HG03108 (cell line): ENCODE data around the gene MNT.

Source experiments
- ATAC-seq: cut with Tn5 transposase; IDR thresholded peaks from one replicate; pipeline ENCODE4 v1.9.1; 2021; ENCODE audit warnings: moderate library complexity; ENCODE audit not compliant: unreplicated experiment

Gene MNT

DNA sequence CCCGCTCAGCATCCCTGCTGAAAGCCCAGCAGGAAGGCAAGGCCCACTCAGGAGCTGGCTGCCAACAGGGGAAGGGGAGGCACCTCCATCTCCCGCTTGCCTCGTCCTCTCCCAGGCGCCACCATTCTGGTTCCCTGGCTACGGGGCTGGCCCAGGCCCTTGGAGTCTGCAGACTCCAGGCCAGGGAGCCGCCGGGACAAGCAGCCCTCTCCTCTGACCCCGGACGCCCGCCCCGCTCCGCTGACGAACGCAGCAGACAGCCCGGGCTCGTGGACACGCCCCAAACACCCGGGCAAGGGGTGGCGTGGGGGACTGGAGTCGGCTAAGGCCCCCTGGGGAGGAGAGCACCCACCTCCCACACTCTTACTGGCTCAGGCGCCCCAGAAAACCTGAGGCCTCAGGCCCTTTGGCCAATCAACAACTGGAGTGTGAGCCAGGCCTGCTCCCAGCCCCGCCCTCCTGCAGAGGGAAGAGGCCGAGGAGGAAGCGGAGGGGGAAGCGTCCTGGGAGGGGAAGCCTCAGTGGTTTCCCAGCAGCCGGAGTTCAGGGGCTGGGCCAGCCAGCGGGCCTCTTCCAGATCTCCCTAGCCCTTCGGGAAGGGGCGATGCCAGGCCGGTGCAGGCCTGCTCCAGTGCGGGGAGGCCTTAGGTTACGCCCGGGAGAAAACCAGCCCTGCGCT is 4.2 kb downstream of the MNT start:
- ATAC-seq = peak; percentile 13

DNA sequence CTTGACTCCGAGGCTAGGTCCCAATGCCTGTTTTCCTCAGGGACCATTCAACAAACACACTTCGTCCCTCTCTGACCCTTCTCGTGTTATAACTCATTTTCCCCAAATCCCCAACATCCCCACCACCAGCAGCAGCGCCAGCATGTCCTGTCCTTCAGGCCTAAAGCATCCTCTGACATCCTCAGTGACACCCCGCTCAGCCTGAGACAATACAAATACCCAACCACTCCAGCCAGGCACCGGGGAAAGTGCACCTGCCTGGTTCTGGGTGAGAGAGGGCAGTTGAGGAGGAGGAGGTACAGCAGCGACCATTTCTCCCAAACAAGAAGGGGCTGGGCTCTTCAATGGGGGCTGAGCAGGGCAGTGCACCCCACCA is 4.7 kb downstream of the MNT start:
- ATAC-seq = no peak

DNA sequence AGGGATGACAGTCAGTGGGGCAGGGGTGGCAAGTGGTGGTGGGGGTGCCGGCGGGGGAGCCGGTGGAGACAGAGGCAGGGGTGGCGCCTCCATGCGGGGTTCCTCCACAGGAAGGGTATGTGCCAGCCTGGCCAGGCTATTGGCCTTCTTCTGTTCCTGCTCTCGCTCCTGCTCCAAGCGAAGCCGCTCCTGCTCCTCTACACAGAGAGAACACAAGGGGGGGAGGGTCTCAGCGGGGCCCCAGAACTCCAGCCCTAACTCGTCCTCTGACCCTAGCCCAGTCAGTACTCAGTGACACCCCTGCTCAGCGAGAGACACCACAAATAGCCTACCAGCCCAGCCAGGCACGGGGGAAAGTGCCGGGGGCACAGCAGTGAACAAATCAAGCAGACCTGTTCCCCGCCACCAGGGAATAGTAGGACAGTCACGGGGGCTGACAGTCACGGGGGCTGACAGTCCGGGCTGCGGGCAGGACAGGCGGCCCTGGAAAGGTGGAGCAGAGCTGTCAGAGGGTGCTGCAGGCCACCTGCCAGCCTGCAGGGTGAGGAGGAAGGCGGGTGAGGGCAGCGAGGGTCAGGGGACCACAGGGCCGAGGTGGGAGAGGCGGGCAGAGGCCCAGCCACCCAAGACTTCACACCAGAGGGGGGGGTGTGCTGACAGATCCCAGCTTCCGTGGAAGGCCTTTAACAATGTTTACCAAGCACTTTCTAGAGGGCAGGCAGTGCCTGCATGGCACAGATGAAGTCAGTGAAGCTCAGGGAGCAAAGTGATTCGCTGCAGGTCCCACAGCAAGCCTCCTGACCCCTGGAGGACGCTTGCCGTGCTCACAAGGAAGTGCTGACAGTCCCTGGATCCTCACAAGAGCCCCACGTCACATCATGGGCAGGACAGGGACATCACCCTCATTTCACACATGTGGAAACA is 5.3 kb downstream of the MNT start:
- ATAC-seq = no peak

DNA sequence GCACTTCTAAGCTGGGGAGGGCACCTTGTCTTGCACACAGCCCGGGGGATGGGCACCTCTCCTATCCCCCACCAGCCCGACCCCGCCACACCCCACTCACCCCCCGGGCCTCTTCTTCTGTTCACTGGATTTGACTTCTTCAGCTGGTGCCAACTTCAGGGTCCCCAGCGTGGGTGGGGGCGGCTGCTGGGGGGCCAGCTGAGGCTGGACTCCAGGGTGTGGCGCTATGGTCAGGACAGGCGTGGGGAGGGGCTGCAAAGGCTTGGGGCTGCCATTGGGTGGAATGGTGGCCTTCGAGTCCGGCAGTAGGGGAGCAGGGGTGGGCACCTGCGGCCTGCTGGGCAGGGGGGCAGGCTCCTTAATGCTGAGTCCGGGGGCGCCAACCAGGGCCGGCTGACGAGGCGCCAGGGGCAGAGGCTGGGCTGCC is 6.1 kb downstream of the MNT start:
- no peak for ATAC-seq

DNA sequence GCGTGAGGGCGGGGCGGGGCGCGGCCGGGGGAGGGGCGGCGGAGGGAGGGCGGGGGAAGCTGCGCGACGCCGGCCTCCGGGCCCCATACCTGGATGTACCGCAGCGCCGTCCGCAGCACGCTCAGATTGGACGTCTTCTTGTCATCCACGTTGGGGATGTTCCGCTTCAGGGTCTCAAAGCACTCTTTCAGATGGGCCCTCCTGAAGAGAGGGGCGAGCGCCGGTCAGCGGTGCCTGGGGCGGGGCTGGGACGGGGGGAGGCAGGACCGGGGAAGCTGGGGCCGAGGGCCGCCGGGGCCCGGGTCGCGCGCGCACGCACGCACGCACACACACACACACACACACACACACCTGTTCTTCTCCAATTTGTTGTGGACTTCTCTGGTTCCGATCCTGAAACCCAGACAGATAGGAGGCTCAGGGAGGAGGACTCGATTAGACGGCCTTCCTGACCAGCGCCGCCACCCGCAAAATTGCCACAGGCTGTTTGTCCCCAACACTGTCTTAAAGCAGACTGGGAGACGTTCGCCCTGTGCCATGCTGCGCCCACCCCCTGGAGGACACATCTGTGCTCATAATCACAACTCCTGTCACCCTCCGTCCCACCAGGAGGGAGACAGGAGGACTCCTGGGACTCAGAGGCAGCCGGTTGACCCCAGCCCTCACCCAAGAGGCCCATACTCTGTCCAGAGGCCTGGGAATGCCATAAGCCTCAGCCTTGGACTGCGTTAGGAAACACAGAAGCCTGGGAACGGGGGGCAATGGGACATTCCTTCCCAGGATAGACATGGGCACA is 6.7 kb downstream of the MNT start:
- no peak for ATAC-seq

DNA sequence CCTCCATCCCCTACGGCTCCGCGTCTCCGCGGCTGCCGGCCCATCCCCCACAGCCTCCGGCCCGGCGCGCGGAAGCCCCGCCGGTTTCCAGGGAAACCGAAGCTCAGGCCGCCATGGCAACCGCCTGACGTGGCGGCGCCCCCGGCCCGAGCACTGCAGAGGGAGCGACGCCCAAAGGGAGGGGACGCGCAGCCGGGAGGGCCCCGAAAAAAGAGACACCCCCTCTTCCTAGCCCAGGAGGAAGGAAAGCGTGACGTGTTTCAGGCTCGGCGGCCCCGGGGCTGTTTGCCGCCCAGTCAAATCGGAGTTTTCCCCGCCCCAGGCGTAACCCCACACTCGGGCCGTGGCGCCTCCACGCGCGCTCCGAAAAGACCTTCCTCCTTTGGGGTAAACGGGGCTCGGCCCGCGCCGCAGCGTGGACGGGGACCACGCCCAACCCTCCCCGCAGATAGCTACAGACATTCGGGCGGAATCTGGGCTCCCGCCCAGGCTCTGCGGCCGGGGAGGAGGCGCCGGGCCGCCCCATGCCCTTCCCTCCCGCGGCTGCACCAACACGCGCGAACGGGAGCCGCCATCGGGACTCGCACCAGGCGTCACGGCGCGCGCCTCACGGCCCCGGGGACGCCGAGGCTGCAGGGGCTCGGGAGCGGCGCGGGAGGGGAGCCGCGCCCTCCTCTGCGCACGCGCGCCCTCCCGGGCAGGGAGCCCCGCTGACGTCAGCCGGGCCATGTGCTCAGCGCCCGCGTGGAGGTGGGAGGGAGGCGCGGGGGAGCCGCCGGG is 7.5 kb downstream of the MNT start:
- ATAC-seq = peak; percentile 22

DNA sequence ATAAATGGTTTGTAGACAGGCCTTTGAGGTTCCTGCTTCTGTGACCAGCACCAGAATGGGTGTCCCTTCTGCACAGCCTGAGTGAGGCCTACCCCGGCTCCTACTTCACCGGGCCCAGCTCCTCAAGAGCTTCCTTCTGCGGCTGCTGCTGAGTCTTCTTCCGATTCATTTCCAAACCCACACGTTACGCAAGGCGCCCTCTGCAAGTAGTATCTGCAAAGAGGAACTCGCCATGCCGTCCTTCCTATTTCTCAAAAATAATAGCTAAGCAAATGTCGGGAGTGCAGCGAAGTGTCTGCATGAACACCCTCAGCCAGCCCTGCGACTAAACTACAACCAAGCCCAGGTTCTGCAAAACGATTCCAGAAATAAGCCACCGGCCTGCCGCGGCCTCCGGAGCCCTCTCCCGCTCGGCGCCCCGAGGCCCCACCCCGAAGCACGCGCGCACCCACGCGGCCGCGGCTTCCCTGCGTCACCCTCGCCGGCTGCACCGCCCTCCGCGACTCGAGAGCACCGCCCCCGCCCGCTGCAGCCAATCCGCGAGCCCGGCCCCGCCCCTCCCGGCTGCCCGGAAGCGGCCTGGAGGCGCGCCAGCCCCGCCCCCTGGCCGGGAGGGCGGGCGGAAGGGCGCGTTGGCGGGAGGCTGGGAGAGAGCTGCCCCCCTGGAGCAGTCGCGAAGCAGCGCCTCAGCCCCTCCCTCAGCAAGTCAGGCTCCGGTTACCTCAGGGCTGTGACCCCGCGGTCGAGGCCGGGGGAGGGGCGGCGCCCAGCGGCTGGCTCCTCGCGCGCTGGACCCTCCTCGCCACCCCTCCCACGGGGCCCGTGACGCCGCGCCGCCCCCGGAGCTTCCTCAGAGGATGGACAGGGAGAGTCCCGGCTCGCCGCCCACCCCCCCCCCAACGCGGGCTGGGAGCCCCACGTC is 8.3 kb downstream of the MNT start:
- ATAC-seq = peak; percentile 45

DNA sequence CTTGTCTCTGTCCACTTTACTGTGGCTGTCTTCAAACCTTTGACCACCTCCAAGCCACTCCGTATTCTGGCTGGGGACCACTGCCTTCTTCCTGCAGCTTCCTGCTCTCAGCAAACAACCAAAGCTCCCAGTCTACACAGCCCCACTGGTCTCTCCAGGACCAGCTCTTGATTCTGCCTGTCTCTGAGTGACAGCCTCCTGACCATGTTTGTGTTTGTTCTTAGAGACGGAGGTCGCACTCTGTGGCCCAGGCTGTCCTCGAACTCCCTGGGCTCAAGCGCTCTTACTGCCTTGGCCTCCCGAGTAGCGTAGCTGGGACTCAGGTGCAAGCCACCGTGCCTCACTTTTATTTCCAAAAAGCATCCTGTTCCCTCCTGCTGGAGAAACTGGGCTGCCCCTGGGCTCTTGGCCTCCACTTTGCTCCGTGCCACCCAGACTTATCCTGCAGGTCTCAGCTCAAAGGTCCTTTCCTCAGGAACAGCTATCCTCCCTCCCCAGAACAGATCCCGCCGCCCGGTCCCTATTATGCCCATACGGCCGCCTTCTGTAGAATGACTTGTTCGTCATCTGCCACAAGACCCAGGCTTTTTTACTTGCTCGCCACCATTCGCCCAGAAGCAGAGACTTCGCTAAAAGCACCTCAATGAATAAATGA is 9.1 kb downstream of the MNT start:
- ATAC-seq = no peak

DNA sequence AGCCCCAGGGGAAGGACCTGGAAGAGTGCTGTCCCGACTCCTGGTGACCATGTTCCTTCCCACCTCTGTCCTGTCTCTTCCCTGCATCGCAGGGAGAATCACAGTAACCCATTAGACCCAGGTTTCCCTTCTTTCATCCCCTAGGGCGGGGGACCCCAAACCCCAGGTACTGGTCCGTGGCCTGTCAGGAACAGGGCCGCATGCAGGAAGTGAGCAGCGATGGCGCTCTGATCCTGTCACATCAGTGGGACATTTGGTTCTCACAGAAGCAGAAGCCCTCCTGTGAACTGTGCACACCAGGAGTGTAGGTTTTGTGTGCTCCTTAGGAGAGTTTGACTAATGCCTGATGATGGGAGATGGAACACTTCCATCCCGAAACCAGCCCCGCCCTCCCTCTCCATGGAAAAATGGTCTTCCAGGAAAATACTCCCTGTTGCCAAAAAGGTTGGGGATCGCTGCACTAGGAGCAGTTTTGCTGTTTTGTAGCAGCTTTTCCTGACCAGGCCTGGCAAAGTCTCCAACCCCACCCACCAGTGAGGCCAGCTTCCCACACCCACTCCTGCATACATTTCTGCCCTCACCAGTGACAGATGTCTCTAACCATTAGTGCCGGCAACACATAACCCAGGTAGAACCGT is 10.5 kb downstream of the MNT start:
- no peak for ATAC-seq

DNA sequence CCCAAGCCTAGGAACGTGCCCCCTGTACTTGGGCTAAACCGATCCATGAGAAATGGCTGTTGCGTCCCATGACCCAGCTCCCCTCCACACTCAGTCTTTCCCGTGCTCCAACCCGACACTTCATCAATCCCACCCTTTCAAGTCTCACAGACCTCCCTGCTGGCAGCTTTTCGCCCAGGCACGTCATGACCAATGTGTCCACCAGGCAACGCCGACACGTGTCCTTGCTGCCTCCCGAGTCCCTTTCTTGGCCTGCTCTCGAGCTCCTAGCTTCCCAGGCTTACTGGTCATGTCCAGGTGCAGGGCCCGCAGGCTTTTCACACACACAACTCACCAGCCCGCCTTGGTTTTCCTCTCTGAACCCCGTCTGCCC is 12.2 kb downstream of the MNT start:
- no peak for ATAC-seq

DNA sequence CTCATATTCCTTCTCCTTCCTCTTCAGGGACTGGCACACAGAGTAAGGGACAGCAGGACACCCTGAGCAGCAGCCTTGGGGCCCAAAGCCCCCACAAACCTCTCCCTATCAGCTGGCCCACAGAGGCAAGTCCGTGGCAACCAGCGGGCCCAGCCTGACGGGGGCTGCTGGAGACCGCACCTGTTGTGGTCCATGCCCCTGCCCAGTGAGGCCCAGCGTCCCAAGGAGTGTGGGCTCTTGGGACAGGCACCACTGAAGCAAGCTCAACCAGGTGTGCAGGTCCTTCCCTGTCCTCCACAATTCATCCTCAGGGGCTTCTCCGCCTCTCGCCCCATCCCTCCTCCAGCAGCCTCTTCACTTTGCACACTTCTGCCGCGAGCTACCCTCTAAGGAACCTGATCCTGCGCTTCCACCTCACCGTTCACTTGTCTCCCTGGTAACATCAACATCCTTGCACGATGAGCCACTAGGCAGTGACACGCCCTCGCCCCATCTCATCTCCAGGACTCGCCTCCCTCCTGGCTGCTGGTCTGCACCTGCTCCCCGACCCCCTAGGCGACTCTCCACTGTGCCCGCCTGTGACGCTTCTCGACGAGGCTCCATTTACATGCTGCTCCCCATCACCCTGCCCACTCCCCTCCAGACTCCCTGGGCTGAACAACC is 12.7 kb downstream of the MNT start:
- ATAC-seq = no peak

DNA sequence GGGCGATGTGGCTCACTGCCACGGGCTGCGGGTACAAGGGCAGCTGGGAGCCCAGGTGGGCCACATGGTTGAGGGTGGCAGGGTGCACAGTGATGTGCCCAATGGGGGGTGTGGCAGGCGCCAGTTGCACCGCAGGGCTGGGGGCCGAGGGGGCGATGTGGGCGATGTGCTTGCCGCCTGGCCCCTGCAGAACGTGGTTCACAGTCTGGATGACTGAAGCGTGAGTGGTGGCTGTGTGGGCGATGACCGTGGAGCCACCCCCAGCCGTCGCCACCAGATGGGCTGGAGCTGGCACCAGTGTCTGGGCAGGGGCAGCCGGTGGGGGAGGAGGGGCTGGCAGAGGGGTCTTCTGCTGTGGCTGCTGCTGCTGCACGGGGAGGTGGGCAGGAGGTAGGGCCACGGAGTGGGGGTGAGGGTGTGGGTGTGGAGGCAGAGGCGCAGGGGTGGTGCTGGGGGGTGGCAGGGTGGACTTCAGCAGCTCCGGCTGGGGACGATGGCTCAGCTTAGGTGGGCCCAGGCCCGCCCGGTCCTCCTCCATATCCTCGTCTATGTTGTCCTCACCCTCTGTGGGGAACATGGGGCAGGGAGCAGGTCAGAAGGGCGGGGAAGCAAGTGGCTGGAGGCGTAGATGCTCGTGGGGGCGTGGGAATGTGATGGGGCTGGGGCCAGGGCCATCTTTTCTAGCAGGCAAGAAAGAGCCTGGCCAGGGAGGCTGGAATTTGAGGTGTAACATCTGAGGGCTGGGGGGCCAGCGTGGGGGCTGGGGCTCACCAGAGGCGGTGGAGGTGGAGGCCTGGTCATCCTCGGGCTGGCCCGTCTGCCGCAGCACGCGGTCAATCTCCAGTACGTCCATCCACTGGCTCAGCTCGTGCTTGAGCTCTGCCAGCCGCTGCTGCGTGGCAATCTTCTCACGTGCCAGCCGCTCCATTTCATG is 13.5 kb downstream of the MNT start:
- ATAC-seq = no peak

DNA sequence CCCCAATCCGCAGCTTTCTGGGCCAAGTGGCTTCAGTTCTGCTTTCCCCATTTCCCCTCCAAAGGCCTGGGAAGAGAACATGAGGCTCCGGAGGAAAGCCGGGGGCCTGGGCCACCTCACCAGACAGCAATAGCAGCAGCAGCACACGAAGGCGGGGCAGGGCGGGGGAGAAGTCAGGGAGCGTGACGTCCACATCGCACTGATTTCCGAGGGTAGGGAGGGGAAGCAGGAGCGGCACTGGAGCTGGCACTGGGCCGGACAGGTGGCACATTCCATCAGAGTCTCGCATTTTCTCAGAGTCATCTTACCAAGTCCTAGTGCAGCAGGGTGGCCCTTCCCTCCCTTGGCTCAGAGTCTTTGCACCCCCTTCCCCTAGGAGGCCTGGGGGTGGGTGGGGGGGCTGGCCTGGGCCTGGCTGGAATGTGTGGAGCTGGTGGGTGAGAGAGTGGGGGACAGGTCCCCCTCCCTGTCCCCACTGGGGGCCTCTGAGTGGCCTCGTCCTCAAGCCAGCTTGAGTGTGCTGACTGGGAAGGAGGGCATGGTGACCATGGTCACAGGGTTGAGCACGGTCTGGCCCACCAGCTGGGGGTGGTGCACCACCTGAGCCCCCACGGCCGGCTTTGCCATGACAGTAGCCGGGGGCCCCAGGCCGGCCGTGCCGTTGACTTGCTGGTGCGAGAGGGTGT is 14.3 kb downstream of the MNT start:
- ATAC-seq = no peak

DNA sequence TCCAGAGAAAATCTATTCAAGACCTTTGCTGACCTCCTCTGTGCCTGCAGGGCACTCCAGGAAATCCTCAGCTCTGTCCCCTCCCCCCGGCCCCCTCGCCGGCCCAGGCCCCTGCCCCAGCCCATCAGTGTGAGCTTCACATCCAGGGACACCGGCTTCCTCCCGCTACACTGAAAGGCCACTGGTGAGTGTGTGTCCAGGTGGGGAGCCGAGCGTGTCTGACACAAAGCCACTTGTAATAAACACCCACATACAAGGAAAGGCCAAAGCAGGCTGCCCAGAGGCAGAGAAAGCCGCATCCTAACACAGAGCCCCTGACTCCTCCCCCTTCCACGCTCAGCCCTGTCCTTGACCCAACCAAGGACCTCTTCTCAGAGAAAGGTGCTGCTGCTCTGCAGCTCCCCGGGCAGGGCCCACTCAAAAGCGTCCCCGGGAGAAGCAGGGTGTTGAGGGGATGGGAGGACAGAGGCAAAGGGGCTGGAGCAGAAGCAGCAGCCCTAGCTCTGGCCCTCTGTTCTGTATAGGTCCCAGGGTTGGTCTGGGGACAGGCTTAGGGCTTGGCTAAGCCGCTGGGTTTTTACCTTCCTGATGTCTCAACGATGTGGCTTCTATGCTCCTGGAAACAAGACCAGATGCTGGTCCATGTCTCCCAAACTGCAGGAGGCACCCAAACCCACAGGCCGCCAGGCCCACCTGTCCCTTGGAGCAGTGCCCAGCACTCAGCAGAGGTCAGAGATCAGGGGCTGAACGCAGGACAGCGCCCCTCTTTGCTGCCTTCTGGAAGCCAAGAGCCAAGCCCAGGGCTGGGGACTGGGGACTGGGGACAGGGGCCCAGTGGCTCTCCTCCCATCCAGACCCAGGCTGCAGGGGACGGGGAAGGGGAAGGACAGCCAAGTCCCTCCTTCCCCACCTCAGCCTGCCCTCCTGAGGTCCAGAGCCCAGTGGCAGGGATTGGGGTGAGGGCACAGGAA is 15.3 kb downstream of the MNT start:
- ATAC-seq = no peak

DNA sequence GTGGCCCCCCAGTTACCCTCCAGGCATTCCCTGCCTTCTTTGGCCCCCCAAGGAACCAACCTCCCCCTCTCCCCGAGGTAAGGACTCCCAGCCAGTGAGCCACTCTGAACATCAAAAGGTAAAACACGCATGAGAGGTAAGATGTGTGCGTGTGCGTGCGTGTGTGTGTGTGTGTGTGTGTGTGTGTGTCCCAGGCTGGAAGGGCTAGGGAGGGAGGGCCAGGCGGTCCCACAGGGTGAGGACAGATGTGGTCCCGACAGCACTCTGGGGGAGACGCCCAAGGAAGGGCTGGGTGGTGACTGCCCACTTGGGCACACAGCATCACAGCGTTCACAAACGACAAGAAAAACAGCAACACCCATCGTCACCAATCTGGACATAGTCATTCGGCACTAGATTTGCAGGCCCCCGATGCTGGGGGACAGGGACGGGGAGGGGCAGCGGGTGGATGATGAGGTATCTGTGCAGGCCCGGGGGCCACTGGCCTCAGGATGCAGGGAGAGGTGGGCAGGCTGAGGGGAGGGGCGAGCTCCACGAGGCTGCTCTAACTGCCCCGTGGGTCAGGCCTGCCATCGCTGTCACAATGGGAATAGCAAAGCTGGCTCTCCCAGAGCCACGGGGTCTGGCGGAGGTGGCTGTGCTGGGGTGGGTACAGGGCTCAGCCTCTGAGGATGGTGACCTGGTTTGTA is 16.3 kb downstream of the MNT start:
- ATAC-seq = no peak
